IMR-90 (cell line): ENCODE results near the gene ARL8B. TPM values are rescaled to one million over a fixed set of nuclear protein-coding genes. Genes with fewer than 3 reads are reported as not detected.

ENCODE experiments used
- ATAC-seq: fragments of 200-7000 bp; cut with Tn5 transposase; 2 replicates; pipeline ENCODE4 v1.9.1; 2020; ENCODE audit warnings: low read depth, mild to moderate bottlenecking, moderate library complexity
- BruUV-seq: library from RNA; stranded (reverse); fragments of 400-500 nt; replicated peaks from 2 replicates; lab custom pipeline; 2021; lab: Mats Ljungman, UMichigan
- CTCF ChIA-PET: fragments of 300-600 bp; formaldehyde crosslinking; extraction: SDS; loops from one replicate; lab custom pipeline; 2021; ENCODE audit warnings: antibody characterized with exemption; lab: Yijun Ruan, JAX
- POLR2A ChIA-PET: fragments of 300-600 bp; sonication (Branson Sonifier 250); formaldehyde crosslinking; loops from one replicate; lab custom pipeline; 2022; ENCODE audit warnings: antibody characterized with exemption; ENCODE audit not compliant: unreplicated experiment; lab: Charles Lee
- DNase-seq: peaks from one replicate; pipeline ENCODE4 v3.0.0; 2013
- H2AFZ ChIP-seq: replicated peaks from 2 replicates; pipeline ENCODE3; 2013; ENCODE audit warnings: low read length, mild to moderate bottlenecking; ENCODE audit not compliant: poor library complexity
- H2AK5ac ChIP-seq: 2 replicates; pipeline ENCODE4 v1.6.1; 2013; ENCODE audit warnings: low read depth, low read length, inconsistent platforms
- H2AK9ac ChIP-seq: replicated peaks from 2 replicates; pipeline ENCODE3; 2013; ENCODE audit warnings: mild to moderate bottlenecking, low read depth, low read length, moderate library complexity; ENCODE audit not compliant: poor library complexity
- H2BK120ac ChIP-seq: 2 replicates; pipeline ENCODE4 v1.6.1; 2013; ENCODE audit warnings: low read depth, low read length, inconsistent platforms
- H2BK15ac ChIP-seq: 3 replicates; pipeline ENCODE4 v1.6.1; 2013; ENCODE audit warnings: low read depth, low read length, inconsistent platforms
- H2BK20ac ChIP-seq: 2 replicates; pipeline ENCODE4 v1.6.1; 2013; ENCODE audit warnings: low read depth, mild to moderate bottlenecking, inconsistent platforms, low read length, moderate library complexity
- H2BK5ac ChIP-seq: 2 replicates; pipeline ENCODE4 v1.6.1; 2013; ENCODE audit warnings: mild to moderate bottlenecking, low read depth, low read length, inconsistent platforms; ENCODE audit not compliant: poor library complexity, severe bottlenecking
- H3K14ac ChIP-seq: replicated peaks from 2 replicates; pipeline ENCODE4 v1.6.1; 2013; ENCODE audit warnings: low read depth, low read length, inconsistent platforms
- H3K18ac ChIP-seq: 2 replicates; pipeline ENCODE4 v1.6.1; 2013; ENCODE audit warnings: low read depth, low read length, control low read depth
- H3K23ac ChIP-seq: 2 replicates; pipeline ENCODE4 v1.6.1; 2013; ENCODE audit warnings: low read depth, low read length, inconsistent platforms
- H3K27ac ChIP-seq: 2 replicates; pipeline ENCODE4 v1.5.1; 2013; ENCODE audit warnings: mild to moderate bottlenecking, control low read depth, low read length; ENCODE audit not compliant: insufficient read depth
- H3K27me3 ChIP-seq: 2 replicates; pipeline ENCODE4 v1.6.1; 2013; ENCODE audit warnings: low read length; ENCODE audit not compliant: control insufficient read depth, insufficient read depth
- H3K36me3 ChIP-seq: 2 replicates; pipeline ENCODE4 v1.6.1; 2013; ENCODE audit warnings: low read length, mixed read lengths; ENCODE audit not compliant: control insufficient read depth, insufficient read depth
- H3K4ac ChIP-seq: 2 replicates; pipeline ENCODE4 v1.6.1; 2013; ENCODE audit warnings: low read depth, low read length, inconsistent platforms
- H3K4me1 ChIP-seq: 2 replicates; pipeline ENCODE4 v1.6.1; 2013; ENCODE audit warnings: low read length, mixed read lengths; ENCODE audit not compliant: control insufficient read depth, insufficient read depth
- H3K4me2 ChIP-seq: 2 replicates; pipeline ENCODE4 v1.6.1; 2013; ENCODE audit warnings: low read depth, mild to moderate bottlenecking, control low read depth, low read length, moderate library complexity
- H3K4me3 ChIP-seq: 2 replicates; pipeline ENCODE4 v1.5.1; 2013; ENCODE audit warnings: low read depth, mild to moderate bottlenecking, control low read depth, low read length, moderate library complexity; ENCODE audit not compliant: insufficient read depth
- H3K56ac ChIP-seq: 2 replicates; pipeline ENCODE4 v1.6.1; 2013; ENCODE audit warnings: low read length, inconsistent platforms; ENCODE audit not compliant: insufficient read depth; ENCODE audit errors: extremely low read depth
- H3K79me1 ChIP-seq, 2 experiments: 2 replicates each; pipeline ENCODE4 v1.6.1; 2013; ENCODE audit warnings: low read length in 2 of 2, inconsistent platforms in 1 of 2, low read depth in 1 of 2
- H3K9ac ChIP-seq: 2 replicates; pipeline ENCODE4 v1.6.1; 2013; ENCODE audit warnings: low read depth, low read length, control low read depth
- H3K9me1 ChIP-seq: 2 replicates; pipeline ENCODE4 v1.6.1; 2013; ENCODE audit warnings: low read length, inconsistent platforms; ENCODE audit not compliant: insufficient read depth
- H3K9me3 ChIP-seq: 2 replicates; pipeline ENCODE4 v1.6.1; 2013; ENCODE audit warnings: low read length; ENCODE audit not compliant: control insufficient read depth, insufficient read depth
- H4K20me1 ChIP-seq: 2 replicates; pipeline ENCODE4 v1.6.1; 2013; ENCODE audit warnings: low read length, inconsistent platforms; ENCODE audit not compliant: insufficient read depth
- H4K5ac ChIP-seq: 2 replicates; pipeline ENCODE4 v1.6.1; 2013; ENCODE audit warnings: mild to moderate bottlenecking, low read depth, low read length, control low read depth
- H4K8ac ChIP-seq, 2 experiments: 2 replicates each; pipeline ENCODE4 v1.6.1; 2013; ENCODE audit warnings: low read depth in 2 of 2, low read length in 2 of 2, control low read depth in 1 of 2, inconsistent platforms in 1 of 2
- H4K91ac ChIP-seq: 2 replicates; pipeline ENCODE4 v1.6.1; 2013; ENCODE audit warnings: low read depth, low read length, inconsistent platforms; ENCODE audit not compliant: insufficient read depth
- BHLHE40 ChIP-seq: fragments of 150-350 bp; IDR thresholded peaks from 2 replicates; pipeline ENCODE4 v1.6.1; 2016; ENCODE audit warnings: mild to moderate bottlenecking, low read depth, low read length
- CEBPB ChIP-seq: IDR thresholded peaks from 2 replicates; pipeline ENCODE4 v1.6.1; 2012; ENCODE audit warnings: low read depth, low read length, improper control_type of control experiment
- ELK1 ChIP-seq: fragments of 150-350 bp; IDR thresholded peaks from 2 replicates; pipeline ENCODE4 v1.6.1; 2016; ENCODE audit warnings: low read depth, mild to moderate bottlenecking, low read length, moderate library complexity, borderline replicate concordance
- MAFK ChIP-seq: IDR thresholded peaks from 2 replicates; pipeline ENCODE4 v1.6.1; 2012; ENCODE audit warnings: low read depth, low read length, improper control_type of control experiment
- MAZ ChIP-seq: IDR thresholded peaks from 2 replicates; pipeline ENCODE4 v1.6.1; 2012; ENCODE audit warnings: low read depth, mild to moderate bottlenecking, low read length, improper control_type of control experiment, moderate library complexity, borderline replicate concordance
- NFE2L2 ChIP-seq: fragments of 150-350 bp; IDR thresholded peaks from 2 replicates; pipeline ENCODE4 v1.6.1; 2016; ENCODE audit warnings: low read depth, mild to moderate bottlenecking, low read length
- RCOR1 ChIP-seq: IDR thresholded peaks from 2 replicates; pipeline ENCODE4 v1.6.1; 2012; ENCODE audit warnings: mild to moderate bottlenecking, low read length, improper control_type of control experiment; ENCODE audit not compliant: insufficient replicate concordance
- RFX5 ChIP-seq: IDR thresholded peaks from 2 replicates; pipeline ENCODE4 v1.8.0; 2012; ENCODE audit warnings: low read depth, mild to moderate bottlenecking, low read length, moderate library complexity
- SMC3 ChIP-seq: fragments of 150-350 bp; IDR thresholded peaks from 2 replicates; pipeline ENCODE4 v1.6.1; 2016; ENCODE audit warnings: low read depth, mild to moderate bottlenecking, antibody characterized with exemption, low read length, moderate library complexity
- WGBS, 2 experiments: methylation state at CpG; one replicate each; pipeline versions ENCODE4 v1.1.5 to v1.1.7; 2013; ENCODE audit warnings: missing lambda C conversion rate in 2 of 2; ENCODE audit not compliant: insufficient read length in 1 of 2; ENCODE audit errors: extremely low coverage in 2 of 2; 5-methylcytosine and 5-hydroxymethylcytosine counted together
- dilution Hi-C: fragments of 300-500 bp; cut with HindIII; formaldehyde crosslinking; loops from one replicate; pipeline ENCODE4 v1.14.3; 2018; ENCODE audit warnings: low sequenced_read_pairs; ENCODE audit not compliant: unreplicated experiment
- in situ Hi-C: fragments of 300-500 bp; cut with MboI; formaldehyde crosslinking; loops from 3 replicates; pipeline ENCODE4 v1.14.3; 2019; ENCODE audit warnings: low sequenced_read_pairs, inconsistent platforms, mixed read lengths
- intact Hi-C: fragments of 100-400 bp; cut with micrococcal nuclease; formaldehyde crosslinking; loops from 2 replicates; pipeline ENCODE4 v1.10.0; 2022
- polyA plus RNA-seq, 3 experiments: library from polyadenylated mRNA; depleted of rRNA; stranded (reverse); fragments of >200 nt; gene quantifications; 2 replicates each; pipeline ENCODE4 v1.2.3, GENCODE V29; 2012; ENCODE audit warnings: low replicate concordance in 1 of 3
- total RNA-seq: library from RNA; depleted of rRNA; stranded (reverse); fragments of >200 nt; gene quantifications from 2 replicates; pipeline ENCODE4 v1.2.3, GENCODE V29; 2012

ARL8B gene
- total and polyA plus RNA-seq, 2 of the 4 experiments (the other 2 are of a cell fraction) = 32.3 to 47.0 TPM

- H3K23ac ChIP-seq = peak overlapping the region; percentile 28
- intact Hi-C loops = loop anchor here (5.0 kb wide), 3 partner anchors 49 to 529 kb away; no protein-coding TSS in a partner anchor
Observed at GRCh38 chr3:5186089-5186857, 64.2 kb downstream of the ARL8B start.

More at GRCh38 chr3:5186089-5186857, 64.2 kb downstream of the ARL8B start:
- Histone ChIP-seq H3K27me3 (no peaks in the 10 kb centered on the region), H2BK15ac (0 out of 3 replicates have a peak overlapping the region, but pooled peaks have one; percentile 16), H3K9me1 (peaks cover 9% of the 10 kb centered on the region; the same call in 1 of the 2 replicates), H3K56ac (no peak overlapping the region), H3K14ac (no peak overlapping the region), H4K20me1 (peaks cover 15% of the 10 kb centered on the region; the same call in 1 of the 2 replicates), H2AK5ac (peak overlapping the region; percentile 43; the same call in 1 of the 2 replicates), H3K4me2 (peak overlapping the region; percentile 11; the same call in 1 of the 2 replicates), H4K8ac (peak overlapping the region; percentile 11 to 53; a peak in 1 of 4 replicates), H2BK5ac (no peak overlapping the region), H4K5ac (no peak overlapping the region), H3K36me3 (peaks cover 2% of the 10 kb centered on the region; the same call in 1 of the 2 replicates), H3K4me1 (peaks cover 2% of the 10 kb centered on the region), H3K4ac (0 out of 2 replicates have a peak overlapping the region, but pooled peaks have one; percentile 1), H2AFZ (no peak overlapping the region), H2BK20ac (no peak overlapping the region), H3K18ac (no peak overlapping the region), H3K27ac (no peak overlapping the region), H3K4me3 (no peak overlapping the region), H2AK9ac (peak overlapping the region; percentile 5), H3K79me1 (peaks cover 6 to 24% of the 10 kb centered on the region in 2 experiments; a peak in 3 of 4 replicates), H3K9ac (no peak overlapping the region), H4K91ac (no peak overlapping the region), H3K9me3 (no peaks in the 10 kb centered on the region), H2BK120ac (no peak overlapping the region)
- TF ChIP-seq BHLHE40 (no peak), SMC3 (no peak), ELK1 (no peak), MAZ (no peak), NFE2L2 (no peak), CEBPB (no peak), RCOR1 (no peak), RFX5 (no peak), MAFK (no peak)
- 73% methylated on average over 2 of the region's 6 CpGs; no CpG with 5 or more reads in 1 of the 2 experiments for WGBS, 2 experiments
- BruUV-seq = no TSS peak
- ChIA-PET CTCF (interaction anchor here (1.2 kb wide), 1 partner anchor 14 kb away, joined by 4 read pairs; no protein-coding TSS in a partner anchor), POLR2A (no interaction called here)
- DNase-seq (no peak), ATAC-seq (no peak)
- dilution Hi-C loops (no loop called here), in situ Hi-C loops (no loop called here)
